Stimulated activated CD4-positive, alpha-beta T cell treated with anti-CD3 and anti-CD28 coated beads, Interleukin-2, amount 100 ng/mL, for 24 hours (primary cell): ENCODE data around the gene SLC1A5.
"Not testable (repeated sequence)": the region's sequence is repeated elsewhere in the genome, so short reads cannot be mapped to it uniquely, and the experiment has no call there.

Experiments
- DNase-seq, 2 donors: peaks; one replicate each; pipeline ENCODE4 v3.0.0-alpha.2; 2020

SLC1A5 gene

GRCh38 chr19:46788262-46788967 is at the start of gene SLC1A5:
Gene SLC1A5, minus strand, starts transcription at chr19:46788594. Its CDS starts 629 bp downstream, at chr19:46787965.
- peak; percentile 100 for DNase-seq

- DNase-seq, result no peak
Observed at GRCh38 chr19:46838160-46838559, 49.8 kb upstream of the SLC1A5 start.

GRCh38 chr19:46834984-46835383 is 46.6 kb upstream of the SLC1A5 start:
- DNase-seq, result no peak

DNA sequence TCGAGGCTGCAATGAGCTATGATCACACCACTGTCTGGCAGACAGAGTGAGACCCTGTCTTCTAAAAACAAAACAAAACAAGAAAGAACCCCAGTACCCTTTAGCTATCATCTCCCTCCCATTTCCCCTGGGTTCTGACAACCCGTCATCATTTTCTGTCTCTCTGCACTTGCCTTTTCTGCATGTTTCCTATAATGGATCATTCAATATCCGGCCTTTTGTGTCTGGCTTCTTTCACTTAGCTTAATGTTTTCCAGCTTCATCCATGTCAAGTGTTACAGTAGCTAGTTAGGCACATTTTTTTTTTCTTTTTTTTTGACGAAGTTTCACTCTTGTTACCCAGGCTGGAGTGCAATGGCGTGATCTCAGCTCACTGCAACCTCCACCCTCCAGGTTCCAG is 45.7 kb upstream of the SLC1A5 start:
- no peak for DNase-seq

- no peak for DNase-seq
Observed at GRCh38 chr19:46830864-46831263, 42.5 kb upstream of the SLC1A5 start.

- DNase-seq, result peak; percentile 62 to 64
Observed at GRCh38 chr19:46828484-46828883, 40.1 kb upstream of the SLC1A5 start.

DNA sequence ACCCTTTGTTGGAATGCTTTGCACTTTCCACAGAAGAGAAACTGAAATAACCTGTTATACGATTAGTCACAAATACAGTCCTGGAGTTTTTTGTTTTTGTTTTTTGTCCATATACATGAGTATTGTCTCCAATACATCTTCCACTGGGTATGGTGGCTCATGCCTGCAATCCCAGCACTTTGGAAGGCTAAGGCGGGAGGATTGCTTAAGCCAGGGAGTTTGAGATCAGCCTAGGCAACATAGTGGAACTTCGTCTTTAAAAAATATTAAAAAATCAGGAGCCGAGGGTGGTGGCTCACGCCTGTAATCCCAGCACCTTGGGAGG is 37.3 kb upstream of the SLC1A5 start:
- DNase-seq, result no peak

GRCh38 chr19:46824890-46825730 is 36.7 kb upstream of the SLC1A5 start:
- no peak for DNase-seq

DNA sequence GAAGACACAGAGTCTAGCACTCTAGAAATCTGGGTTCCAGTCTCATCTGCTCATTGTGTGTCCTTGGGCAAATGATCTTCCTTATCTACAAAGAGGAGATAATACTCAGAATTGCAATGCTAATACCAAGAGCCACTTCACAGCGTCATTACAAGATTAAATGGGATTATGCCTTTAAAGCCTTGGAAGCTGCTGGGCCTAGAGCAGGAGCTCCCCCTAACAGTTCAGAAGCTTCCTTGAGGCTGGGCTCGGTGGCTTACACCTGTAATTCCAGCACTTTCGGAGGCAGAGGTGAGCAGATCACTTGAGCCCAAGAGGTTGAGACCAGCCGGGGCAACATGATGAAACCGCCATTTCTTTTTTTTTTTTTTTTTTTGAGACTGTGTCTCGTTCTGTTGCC is 34.7 kb upstream of the SLC1A5 start:
- DNase-seq, result no peak

DNA sequence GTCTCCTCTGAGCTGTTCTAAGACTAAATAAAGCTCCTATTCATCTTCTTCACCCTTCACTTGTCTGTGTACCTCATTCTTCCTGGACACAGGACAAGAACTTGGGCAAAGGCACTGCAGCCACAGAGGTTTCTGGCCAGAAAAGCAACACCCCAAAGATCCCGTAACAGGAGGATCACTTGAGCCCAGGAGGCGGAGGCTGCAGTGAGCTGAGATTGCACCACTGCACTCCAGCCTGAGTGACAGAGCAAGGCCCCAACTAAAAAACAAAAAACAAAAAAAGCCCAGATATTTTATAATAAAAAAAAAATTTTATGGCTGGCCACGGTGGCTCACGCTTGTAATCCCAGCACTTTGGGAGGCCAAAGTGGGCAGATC is 34.0 kb upstream of the SLC1A5 start:
- DNase-seq, result not testable (repeated sequence)

GRCh38 chr19:46821512-46822409 is 33.4 kb upstream of the SLC1A5 start:
- DNase-seq, result peak; percentile 54 to 66

GRCh38 chr19:46818812-46819211 is 30.4 kb upstream of the SLC1A5 start:
- DNase-seq, result peak in 1 of 2 donors; percentile 7

DNA sequence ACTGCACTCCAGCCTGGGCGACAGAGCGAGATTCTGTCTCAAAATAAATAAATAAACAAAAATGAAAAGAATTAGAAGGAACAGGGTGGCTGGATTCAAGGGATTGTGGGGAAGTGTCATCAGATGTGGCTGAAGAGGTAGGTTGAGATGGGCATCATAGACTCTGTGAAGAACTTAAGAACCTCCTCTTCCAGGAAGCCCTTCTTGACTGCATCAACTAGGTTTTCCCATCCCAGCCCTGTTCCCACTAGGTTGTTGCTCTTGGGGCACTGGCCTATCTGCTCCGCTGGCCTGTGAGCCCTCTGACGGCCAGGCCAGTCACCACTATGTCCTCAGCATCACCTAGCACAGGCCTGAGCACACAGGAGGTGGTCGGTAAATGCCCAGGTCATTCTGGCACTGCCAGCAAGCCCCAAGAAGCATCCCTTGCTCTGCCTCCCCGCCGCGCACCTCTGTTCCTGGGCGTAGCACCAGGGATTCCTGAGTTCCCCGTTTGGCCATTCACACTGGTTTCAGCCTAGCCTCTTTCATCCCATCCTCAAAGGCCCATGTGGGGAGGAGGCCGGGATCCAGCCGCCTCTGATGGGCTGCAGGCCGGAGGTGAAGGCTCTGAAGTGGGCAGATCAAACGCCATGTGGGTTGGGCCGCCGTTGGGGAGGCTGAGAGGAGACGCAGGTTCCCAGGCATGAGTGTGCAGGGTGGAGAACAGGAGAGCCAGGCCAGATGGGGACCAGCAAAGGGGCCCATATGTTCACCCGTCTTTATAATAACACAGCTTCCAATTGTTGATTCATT is 27.6 kb upstream of the SLC1A5 start:
- DNase-seq, result no peak

DNA sequence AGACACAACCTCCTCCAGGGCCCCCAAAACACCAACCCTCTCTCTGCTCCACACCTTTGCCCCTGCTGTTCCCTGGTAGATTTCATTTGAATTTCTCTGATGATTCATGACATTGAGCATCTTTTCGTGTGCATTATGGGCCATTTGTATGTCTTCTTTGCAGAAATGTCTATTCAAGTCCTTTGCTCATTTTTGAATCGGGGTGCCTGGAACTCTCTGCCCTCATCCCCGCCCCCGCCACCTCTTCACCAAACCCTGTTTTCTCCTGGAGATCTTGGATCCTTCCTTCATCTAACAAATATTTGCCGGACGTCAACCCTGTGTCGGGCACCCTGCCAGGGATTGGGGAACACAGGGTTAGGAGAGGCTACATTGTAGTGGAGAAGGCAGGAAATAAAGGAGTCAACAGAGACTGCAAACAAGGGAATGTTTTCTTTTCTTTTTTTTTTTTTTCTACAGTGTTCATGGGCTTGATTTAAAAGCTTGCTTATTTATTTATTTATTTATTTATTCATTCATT is 25.5 kb upstream of the SLC1A5 start:
- no peak for DNase-seq

GRCh38 chr19:46812977-46813838 is 24.8 kb upstream of the SLC1A5 start:
- no peak for DNase-seq

- no peak for DNase-seq
Observed at GRCh38 chr19:46809534-46810272, 21.3 kb upstream of the SLC1A5 start.

DNA sequence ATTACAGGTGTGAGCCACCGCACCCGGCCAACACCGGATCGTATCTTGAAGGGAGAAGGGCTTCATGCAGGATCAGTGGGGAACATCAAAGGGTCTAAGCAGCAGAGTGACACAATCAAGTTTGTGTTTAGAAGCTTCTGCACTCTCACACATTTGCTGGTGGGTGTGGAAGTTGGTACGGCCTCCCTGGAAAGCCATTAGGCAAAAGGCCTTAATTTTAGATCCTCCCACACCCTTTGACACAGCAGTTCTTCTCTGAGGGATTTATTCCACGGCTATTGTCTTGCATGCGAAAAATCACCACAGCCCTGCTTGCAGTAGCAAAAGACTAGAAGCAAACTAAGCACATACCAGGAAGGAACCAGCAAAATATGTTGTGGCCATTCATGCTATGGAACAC is 18.3 kb upstream of the SLC1A5 start:
- no peak for DNase-seq

DNA sequence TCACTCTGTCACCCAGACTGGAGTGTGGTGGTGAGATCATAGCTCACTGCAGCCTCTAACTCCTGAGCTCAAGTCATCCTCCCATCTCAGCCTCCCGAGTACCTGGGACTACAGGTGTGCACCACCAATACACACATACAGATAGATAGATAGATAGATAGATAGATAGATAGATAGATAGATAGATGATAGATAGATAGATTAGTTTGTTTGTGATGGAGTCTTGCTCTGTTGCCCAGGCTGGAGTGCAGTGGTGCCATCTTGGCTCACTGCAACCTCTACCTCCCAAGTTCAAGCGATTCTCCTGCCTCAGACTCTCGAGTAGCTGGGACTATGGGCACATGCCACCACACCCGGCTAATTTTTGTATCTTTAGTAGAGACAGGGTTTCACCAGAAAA is 16.0 kb upstream of the SLC1A5 start:
- not testable (repeated sequence) for DNase-seq

- DNase-seq, result no peak
Observed at GRCh38 chr19:46803555-46803954, 15.2 kb upstream of the SLC1A5 start.

DNA sequence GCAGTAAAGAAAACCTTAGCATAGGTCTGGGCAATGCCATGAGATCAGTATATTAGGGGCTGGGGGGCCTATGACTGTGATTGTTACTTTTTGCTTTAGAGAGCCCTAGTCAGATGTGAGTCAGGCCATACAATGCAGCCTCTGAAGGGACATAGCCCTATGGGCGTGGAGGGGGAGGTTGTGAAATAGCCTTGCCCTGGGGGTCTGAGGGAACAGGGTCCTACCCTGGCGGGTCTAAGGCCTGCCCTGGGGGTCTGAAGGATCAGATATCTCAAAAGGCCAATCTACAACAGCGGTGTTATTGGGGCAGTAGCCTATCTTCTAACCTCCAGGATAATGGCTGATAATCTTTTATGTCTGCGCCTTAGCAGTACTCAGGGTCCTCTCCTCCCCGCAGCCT is 13.8 kb upstream of the SLC1A5 start:
- DNase-seq, result no peak

DNA sequence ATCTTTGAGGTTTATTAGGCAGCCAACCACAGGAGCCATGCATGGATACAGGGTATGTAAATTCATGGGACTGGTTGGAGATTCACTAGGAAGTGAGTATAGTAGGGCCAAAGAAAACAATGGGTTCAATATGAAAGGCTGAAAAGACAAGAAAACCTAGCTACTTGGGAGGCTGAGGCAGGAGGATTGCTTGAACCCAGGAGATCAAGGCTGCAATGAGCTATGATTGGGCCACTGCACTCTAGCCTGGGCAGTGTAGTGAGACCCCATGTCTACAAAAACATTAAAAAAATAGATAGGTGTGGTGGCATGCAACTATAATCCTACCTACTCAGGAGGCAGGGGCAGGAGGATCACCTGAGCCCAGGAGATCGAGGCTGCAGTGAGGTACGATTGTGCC is 10.3 kb upstream of the SLC1A5 start:
- no peak for DNase-seq
